ENCODE data around the gene RASGRF2. TPM values are rescaled to one million over a fixed set of nuclear protein-coding genes. Genes with fewer than 3 reads are reported as not detected.
A peak's percentile ranks its signal among the peaks of the same experiment; 100 is the strongest.
"Not testable (repeated sequence)": the region's sequence is repeated elsewhere in the genome, so short reads cannot be mapped to it uniquely, and the experiment has no call there.

RASGRF2 gene
- total and polyA plus RNA-seq, 2 of the 13 experiments (the other 11 are each of a cell fraction or from before 2014, with no cell fraction given): 23.6 to 29.0 TPM

GRCh38 chr5:81029736-81030135, 69.6 kb downstream of the RASGRF2 start (continued):
- TF ChIP-seq HNF1A (IDR thresholded peaks at IDR 0.05; ENCODE audit: low read depth); SOX13 (IDR thresholded peaks at IDR 0.05); SOX6 (IDR thresholded peaks at IDR 0.05); FOXP1 (IDR thresholded peaks at IDR 0.05): not testable (repeated sequence)
- TF ChIP-seq HNF1A (CRISPR knock-in tag; IDR thresholded peaks at IDR 0.05; ENCODE audit: borderline replicate concordance) (peak; percentile 47; the same call in 1 of the 2 replicates), REST (IDR thresholded peaks at IDR 0.05; ENCODE audit: borderline replicate concordance in 1 of 2, low read depth in 1 of 2, low read length in 2 of 2) (0 out of 4 replicates have a peak, but pooled peaks of 1 of the 2 experiments have one; percentile 18), NCOA1 (CRISPR knock-in tag; IDR thresholded peaks at IDR 0.05) (0 out of 2 replicates have a peak, but pooled peaks have one; percentile 6), FOXA3 (CRISPR knock-in tag; IDR thresholded peaks at IDR 0.05) (peak; percentile 25; the same call in 1 of the 2 replicates), RARA (CRISPR knock-in tag; IDR thresholded peaks at IDR 0.05) (peak; percentile 23; the same call in 1 of the 2 replicates), GFI1 (CRISPR knock-in tag; IDR thresholded peaks at IDR 0.05; ENCODE audit: borderline replicate concordance) (peak; percentile 41; the same call in 1 of the 2 replicates), ZNF331 (CRISPR knock-in tag; IDR thresholded peaks at IDR 0.05) (peak; percentile 67; the same call in 1 of the 2 replicates), GATAD2A (CRISPR knock-in tag; IDR thresholded peaks at IDR 0.05) (peak; percentile 22; the same call in 1 of the 2 replicates), PPARG (CRISPR knock-in tag; conservative IDR thresholded peaks at IDR 0.05) (0 out of 2 replicates have a peak, but pooled peaks have one; percentile 18), SOX13 (CRISPR knock-in tag; conservative IDR thresholded peaks at IDR 0.05 in 1 of 2, IDR thresholded peaks at IDR 0.05 in 1 of 2) (peak in 1 of 2 experiments; percentile 84; a peak in 2 of 4 replicates), ZMYM4 (CRISPR knock-in tag; IDR thresholded peaks at IDR 0.05) (peak; percentile 41; the same call in 1 of the 2 replicates), SOX6 (CRISPR knock-in tag; IDR thresholded peaks at IDR 0.05) (peak; percentile 75), ZNF362 (CRISPR knock-in tag; IDR thresholded peaks at IDR 0.05; ENCODE audit: borderline replicate concordance) (peak; percentile 34; the same call in 1 of the 2 replicates), FOXP1 (CRISPR knock-in tag; IDR thresholded peaks at IDR 0.05) (0 out of 2 replicates have a peak, but pooled peaks have one; percentile 11), RXRB (CRISPR knock-in tag; IDR thresholded peaks at IDR 0.05; ENCODE audit: borderline replicate concordance) (peak; percentile 97), TEAD3 (CRISPR knock-in tag; optimal IDR thresholded peaks at IDR 0.05; ENCODE audit: borderline replicate concordance) (peak; percentile 96)

Measured in HepG2 (cell line).